H1 (cell line): ENCODE data around the gene CISD1. TPM values are rescaled to one million over a fixed set of nuclear protein-coding genes. Genes with fewer than 3 reads are reported as not detected.

Experiments used
- BRCA1 ChIP-seq: IDR thresholded peaks from 2 replicates; pipeline ENCODE4 v1.6.1; 2012; ENCODE audit warnings: low read depth, low read length, improper control_type of control experiment
- KDM5A ChIP-seq: fragments of 200-600 bp; IDR thresholded peaks from 2 replicates; pipeline ENCODE4 v1.7.1; 2012; ENCODE audit warnings: mild to moderate bottlenecking, low read length, inconsistent platforms, mixed read lengths
- polyA plus RNA-seq, 7 experiments: library from polyadenylated mRNA; depleted of rRNA in 3 of 7; stranded (reverse) in 5 of 7; unstranded in 2 of 7; fragments of >200 nt in 5 of 7; fragments of 200-250 nt in 2 of 7; gene quantifications; 1 replicate in 5 of 7; 2 replicates in 1 of 7; 4 replicates in 1 of 7; pipeline versions ENCODE4 v1.2.1 to v1.2.3, GENCODE V29; 2011 to 2013; ENCODE audit warnings: missing spikeins in 2 of 7, mixed read lengths in 2 of 7
- total RNA-seq: library from RNA; stranded (reverse); fragmentation: NEBNext Ultra II Directional; extraction: Animal tissue kit (Norgen Biotek cat#: 25700); gene quantifications from 2 replicates; pipeline ENCODE4 v1.2.1, GENCODE V29; 2021

CISD1 gene
- total and polyA plus RNA-seq, 2 of the 8 experiments (the other 6 are each of a cell fraction or from before 2014, with no cell fraction given) = 22.6 to 43.2 TPM

GRCh38 chr10:58282615-58283014 is 13.7 kb downstream of the CISD1 start (continued):
- TF ChIP-seq KDM5A = no peak
- TF ChIP-seq BRCA1 = no peak
- TF ChIP-seq, all 59 proteins: peak for 0
